Suppressor macrophage treated with lipopolysaccharide for 4 hours (primary cell): Measurements from ENCODE around the gene RFX8.
"Not testable (repeated sequence)": the region's sequence is repeated elsewhere in the genome, so short reads cannot be mapped to it uniquely, and the experiment has no call there.

Experiments
- DNase-seq: peaks from one replicate; pipeline ENCODE4 v3.0.0-alpha.2; 2020

Gene RFX8

DNA sequence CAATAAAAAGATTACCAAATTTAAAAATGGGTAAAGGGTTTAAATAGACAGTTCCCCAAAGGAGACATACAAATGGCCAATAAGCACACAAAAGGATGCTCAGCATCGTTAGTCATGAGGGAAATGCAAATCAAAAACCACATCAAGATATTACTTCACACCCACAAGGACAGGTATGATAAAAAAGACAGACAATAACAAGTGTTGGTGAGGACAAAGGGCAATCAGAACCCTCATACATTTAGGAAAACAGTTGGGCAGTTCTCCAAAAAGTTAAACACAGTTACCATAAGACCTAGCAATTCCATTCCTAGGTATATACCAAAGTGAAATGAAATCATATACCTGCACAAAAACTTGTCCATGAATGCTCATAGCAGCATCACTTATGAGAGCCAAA lies 102.1 kb downstream of the RFX8 start:
- DNase-seq: no peak

DNA sequence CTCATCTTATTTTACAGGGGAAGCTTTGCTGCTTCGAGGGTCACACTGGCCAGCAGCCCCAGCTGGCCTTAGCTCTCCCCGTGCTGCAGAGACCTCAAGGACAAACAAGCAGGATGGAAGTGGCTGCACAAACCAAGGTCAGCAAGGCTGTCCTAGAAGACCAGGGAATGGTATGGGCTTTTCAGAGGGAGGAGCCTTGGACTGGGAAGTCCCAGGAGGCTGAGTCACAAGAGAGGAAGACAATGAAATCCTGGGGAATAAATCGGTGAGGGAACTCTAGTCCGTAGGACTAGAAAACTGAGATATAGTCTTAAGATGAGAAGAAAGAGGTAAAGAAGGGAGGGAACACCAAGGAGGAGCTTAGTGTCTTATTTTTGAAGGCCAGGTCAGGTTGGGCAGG lies 103.3 kb downstream of the RFX8 start:
- DNase-seq: peak; percentile 47

- DNase-seq: no peak
These were observed 105.8 kb downstream of the RFX8 start for GRCh38 chr2:101369100-101369499.

GRCh38 chr2:101368376-101368775 lies 106.5 kb downstream of the RFX8 start:
- peak; percentile 33 for DNase-seq

- DNase-seq: no peak
These were observed 107.4 kb downstream of the RFX8 start for GRCh38 chr2:101367508-101367907.

GRCh38 chr2:101364878-101365277 lies 110.0 kb downstream of the RFX8 start:
- no peak for DNase-seq

DNA sequence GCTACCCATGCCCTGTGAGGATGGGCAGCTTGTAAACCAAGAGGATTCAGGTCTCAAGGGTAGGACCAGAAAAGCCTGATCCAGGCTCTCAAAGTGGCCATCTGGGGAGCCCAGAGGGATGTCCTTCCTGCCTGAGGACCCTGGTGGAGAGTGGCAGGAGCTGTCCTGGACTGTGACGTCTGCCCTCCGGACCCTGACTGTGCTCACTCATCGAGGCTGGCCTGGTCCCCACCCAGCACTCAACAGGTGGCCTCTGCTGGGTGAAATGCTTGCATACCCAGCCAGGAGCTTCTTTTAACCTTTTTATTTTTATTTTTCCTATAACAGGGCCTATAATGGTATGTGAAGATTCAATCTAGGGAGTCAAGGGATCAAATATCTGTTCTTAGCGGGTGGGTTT lies 112.1 kb downstream of the RFX8 start:
- DNase-seq: no peak

DNA sequence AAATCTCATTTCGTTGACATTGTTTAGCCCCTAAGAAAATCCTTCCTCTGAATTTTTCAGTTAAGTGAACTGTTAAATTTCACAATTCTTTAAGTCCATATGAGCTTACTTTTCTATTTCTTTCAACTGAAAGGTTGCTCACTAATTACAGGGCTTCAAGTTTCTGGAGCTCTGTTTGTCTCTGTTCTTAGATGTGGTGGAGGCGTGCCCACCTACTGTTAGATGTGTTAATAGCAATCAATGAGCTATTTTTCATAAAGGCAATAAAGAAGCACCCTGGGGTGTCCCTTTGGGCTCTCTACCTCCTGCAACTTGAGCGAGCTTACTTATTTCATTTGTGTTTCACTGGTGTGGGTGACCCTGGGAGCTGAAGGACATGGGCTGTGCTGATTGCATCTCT lies 112.6 kb downstream of the RFX8 start:
- DNase-seq: no peak

DNA sequence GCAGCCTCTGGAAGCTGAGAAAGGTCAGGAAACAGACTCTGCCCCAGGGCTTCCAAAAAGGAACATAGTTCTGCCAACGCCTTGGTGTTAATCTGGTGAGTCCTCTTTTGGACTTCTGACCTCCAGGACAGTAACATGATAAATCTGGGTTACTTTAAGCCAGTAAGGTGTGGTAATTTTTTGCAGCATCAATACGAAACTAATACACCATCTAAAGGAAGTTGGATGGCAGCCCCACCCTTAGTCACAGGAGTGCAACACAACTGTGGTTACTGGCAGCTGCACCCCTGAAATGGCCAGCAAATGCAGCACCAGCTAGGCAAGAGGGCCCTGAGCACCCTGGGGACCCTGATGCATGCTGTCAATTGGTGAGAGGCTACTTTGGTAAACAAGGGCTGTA lies 113.4 kb downstream of the RFX8 start:
- peak; percentile 35 for DNase-seq

GRCh38 chr2:101361121-101361520 lies 113.8 kb downstream of the RFX8 start:
- peak; percentile 64 for DNase-seq

- no peak for DNase-seq
These were observed 114.7 kb downstream of the RFX8 start for GRCh38 chr2:101360232-101360631.

- DNase-seq: no peak
These were observed 115.4 kb downstream of the RFX8 start for GRCh38 chr2:101359410-101359954.

- DNase-seq: peak; percentile 16
These were observed 117.5 kb downstream of the RFX8 start for GRCh38 chr2:101357376-101357775.

DNA sequence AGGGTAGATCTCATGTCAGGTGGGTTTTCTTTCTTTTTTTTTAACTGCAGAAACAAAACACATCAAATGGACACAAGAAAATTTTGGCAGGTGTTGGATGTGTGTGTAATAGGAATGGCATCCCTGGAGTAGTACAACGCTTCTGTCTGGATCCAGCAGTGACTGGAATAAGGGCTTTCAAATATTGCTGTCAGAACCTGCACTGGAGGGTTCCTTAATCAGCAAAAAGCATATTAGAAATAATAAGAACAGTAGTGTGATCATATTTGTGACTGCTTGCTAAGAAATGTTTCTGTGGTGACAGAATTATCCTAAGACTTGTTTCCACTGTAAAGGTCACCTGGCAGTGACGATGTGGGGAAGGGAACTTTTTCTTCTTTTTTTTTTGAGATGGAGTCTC lies 118.4 kb downstream of the RFX8 start:
- peak; percentile 27 for DNase-seq

- no peak for DNase-seq
These were observed 118.9 kb downstream of the RFX8 start for GRCh38 chr2:101356055-101356454.

DNA sequence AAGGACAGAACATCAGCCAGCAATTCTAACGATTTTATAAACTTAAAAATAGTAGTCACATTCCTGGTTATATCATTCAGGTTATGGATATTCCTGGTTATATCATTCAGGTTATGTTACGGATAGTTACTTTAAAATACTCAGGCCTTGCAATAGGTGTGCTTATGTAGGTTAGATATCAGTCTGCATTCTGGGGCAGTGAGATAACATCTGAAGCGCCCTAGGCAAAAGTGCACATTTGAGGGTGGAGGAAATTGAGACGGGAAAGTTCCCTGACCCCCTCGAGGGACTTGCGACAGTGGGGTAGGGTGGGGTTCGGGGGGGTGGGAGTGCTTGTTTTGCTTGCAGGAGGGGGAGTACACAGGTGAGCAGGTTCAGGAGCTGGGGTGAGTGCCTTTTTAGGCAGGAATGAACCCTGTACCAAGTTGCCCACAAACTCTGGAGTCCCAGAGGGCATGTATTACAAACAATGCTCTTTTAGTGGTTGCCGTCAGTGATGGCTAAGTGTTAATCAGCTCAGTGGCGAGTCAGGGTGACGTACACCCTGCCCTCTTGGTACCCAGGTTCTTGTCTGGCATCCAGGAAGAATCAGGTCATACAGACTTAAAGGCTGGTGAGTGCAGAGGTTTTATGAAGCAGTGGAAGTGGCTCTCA lies 119.4 kb downstream of the RFX8 start:
- DNase-seq: no peak

DNA sequence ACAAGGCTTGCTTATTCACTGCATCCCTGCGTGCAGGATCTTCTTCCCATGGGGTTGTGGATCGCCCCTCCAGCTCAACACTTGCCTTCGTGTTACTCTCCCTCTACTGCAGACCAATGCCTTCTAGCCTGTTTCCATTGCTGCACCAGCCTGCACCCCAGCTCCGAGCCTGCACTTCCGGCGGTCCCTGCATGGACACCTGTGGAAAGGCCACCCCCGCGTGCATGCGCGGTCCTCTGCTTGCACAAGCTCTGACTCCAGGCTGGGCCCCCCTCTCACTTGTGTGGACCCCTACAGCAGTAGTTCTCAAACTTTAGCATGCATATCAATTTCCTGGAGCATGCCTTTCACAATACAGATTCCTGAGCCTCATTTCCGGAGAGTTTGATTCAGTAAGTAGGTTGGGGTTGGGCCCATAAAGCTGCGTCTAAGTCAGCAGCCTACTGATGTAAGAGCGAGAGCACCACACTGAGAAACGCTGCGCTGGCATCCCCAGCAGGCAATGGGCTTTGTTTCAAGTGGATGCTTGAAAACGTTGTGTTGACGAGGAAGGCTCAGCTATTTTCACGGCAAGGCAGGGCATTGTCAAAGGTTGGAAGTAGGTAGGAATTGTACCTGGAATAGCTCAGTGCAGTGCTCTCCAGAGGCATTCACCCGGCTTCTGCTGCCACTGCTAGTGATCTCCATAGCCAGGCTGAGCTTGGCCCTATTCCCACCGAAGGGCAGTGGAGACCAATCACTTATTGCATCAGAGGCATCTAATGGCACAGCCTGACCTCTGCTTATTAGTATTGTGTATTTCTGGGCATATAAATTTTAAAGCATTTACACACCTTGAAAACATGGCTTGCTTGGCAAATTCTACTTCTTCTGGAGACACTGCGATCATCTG lies 120.2 kb downstream of the RFX8 start:
- DNase-seq: no peak

DNA sequence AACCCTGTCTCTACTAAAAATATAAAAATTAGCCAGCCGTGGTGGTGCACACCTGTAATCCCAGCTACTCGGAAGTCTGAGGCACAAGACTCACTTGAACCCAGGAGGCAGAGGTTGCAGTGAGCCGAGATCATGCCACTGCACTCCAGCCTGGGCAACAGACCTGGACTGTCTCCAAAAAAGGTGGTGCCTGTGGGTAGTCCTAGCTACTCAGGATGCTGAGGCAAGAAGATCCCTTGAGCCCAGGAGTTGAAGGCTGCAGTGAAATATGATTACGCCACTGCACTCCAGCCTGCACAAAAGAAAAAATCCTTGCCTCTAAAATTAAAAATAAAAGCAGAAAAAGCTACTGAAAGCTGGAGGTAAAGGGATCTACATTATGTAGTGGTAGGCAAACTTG lies 122.3 kb downstream of the RFX8 start:
- DNase-seq: not testable (repeated sequence)

DNA sequence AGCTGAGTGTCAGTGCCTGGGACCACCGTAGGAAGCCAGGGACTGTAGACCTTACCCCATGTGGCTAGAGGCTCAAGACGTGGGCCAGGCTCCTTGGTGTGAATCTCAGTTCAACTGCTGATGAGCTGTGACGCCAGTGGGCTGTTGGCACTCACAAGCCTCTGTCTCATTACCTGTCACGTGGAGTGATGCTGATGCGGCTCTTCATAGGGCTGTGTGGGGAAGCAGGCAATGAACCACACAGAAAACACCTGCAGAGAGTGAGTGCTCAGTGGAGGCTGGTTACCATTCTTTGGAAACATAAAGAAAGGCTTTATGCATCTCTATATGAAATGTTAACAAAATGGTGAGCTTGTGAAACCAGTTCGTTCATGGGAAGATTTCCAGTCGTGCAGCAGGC lies 123.7 kb downstream of the RFX8 start:
- no peak for DNase-seq

DNA sequence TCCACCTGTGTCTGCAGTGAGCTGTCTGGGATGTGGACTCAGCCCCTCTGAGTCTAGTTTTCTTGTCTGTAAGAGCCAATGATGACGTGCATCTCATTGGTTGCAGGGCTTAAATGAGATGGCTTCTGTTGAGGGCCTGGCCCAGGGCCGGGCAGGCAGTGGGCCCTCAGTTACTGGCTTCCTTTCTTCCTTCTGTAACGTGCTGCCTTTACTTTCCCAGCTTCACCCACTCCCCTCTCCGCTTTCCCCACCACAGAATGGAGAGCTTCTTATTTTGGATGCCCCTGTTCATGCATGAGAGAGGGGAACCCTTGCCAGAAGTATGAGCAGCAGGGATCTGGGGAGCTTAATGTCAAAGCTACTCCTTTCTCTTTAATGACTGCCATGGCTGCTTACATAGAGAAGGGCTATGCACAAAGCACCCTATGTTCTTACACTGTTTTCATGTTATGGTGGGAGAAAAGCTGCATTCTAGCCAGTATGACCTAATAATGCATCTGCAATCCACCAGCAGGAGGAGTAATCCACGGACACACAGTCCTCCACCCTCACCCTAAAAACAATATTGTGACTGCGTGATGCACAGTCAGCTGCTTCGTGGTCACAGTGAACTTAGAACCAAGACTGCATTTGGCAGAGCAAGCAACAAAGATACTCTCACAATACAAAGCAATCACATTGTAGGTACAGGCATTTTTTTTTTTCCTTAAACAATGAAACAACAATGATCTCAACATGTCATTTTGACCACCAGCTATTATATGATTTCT lies 124.8 kb downstream of the RFX8 start:
- DNase-seq: peak; percentile 80

DNA sequence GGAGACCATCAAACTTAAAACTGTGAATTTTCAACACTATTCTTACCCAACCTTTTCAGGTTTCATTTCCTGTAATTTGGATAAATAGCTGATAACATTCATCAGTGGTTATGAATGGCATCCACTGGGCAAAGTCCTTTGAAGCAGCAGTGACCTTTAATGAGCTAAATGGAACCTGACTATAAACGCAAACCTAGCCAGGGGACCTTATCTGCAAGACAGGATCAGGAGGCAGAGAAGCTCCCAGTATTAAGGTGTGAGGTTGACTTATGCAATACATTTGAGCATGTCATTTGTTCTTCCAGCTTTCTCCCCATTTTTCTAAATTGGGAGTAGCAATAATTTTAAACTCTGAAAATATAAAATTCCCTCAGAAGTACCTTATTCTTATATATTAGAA lies 126.0 kb downstream of the RFX8 start:
- DNase-seq: peak; percentile 9
